ENCODE measurements around the gene ARSB.

- TF ChIP-seq CTCF (IDR thresholded peaks at IDR 0.05) (no peak), POLR2A (IDR thresholded peaks at IDR 0.05) (no peak)
Measured at GRCh38 chr5:78907255-78907891, 77.7 kb downstream of the ARSB start.
